Right lobe of liver (tissue), 6 donors: Measurements from ENCODE around the gene FBXL17. TPM values are rescaled to one million over a fixed set of nuclear protein-coding genes. Genes with fewer than 3 reads are reported as not detected.

Experiments used
- ATAC-seq, 4 donors: fragments of 200-7000 bp; cut with Tn5 transposase; one replicate each; pipeline ENCODE4 v1.9.1; 2020; ENCODE audit warnings: mild to moderate bottlenecking in 4 of 4, moderate library complexity in 4 of 4
- DNase-seq, 3 donors: peaks; one replicate each; pipeline ENCODE4 v3.0.0-alpha.2; 2020
- H3K27ac ChIP-seq, 3 donors: fragments of 200-600 bp; one replicate each; pipeline ENCODE4 v1.8.0; 2022
- H3K27me3 ChIP-seq, 2 donors: fragments of 200-600 bp; one replicate each; pipeline ENCODE4 v1.8.0; 2022
- H3K36me3 ChIP-seq, 4 donors: fragments of 200-600 bp; sonication (generic) in 1 of 4; one replicate each; pipeline versions ENCODE4 v1.5.1 to v1.8.0; 2017 to 2022; ENCODE audit warnings: control low read depth in 1 of 4
- H3K4me1 ChIP-seq, 4 donors: fragments of 200-600 bp; sonication (generic) in 1 of 4; one replicate each; pipeline versions ENCODE4 v1.5.1 to v1.8.0; 2017 to 2022; ENCODE audit warnings: control low read depth in 1 of 4
- H3K4me3 ChIP-seq, 3 donors: fragments of 200-600 bp; one replicate each; pipeline ENCODE4 v1.8.0; 2022
- H3K9me3 ChIP-seq, 4 donors: fragments of 200-600 bp; sonication (generic) in 1 of 4; one replicate each; pipeline versions ENCODE4 v1.5.1 to v1.8.0; 2017 to 2022; ENCODE audit warnings: control low read depth in 1 of 4
- CTCF ChIP-seq, 4 donors: fragments of 200-600 bp in 3 of 4; fragments of 450-650 bp in 1 of 4; IDR thresholded peaks; one replicate each; pipeline versions ENCODE4 v1.5.1 to v1.8.0; 2016 to 2022; ENCODE audit warnings: antibody characterized with exemption in 4 of 4, mild to moderate bottlenecking in 2 of 4
- POLR2A ChIP-seq: fragments of 450-650 bp; IDR thresholded peaks from one replicate; pipeline ENCODE4 v1.6.1; 2017; ENCODE audit warnings: antibody characterized with exemption, mild to moderate bottlenecking
- WGBS: methylation state at CpG from one replicate; pipeline ENCODE4 v1.1.6; 2018; ENCODE audit warnings: low coverage, low lambda C conversion rate; ENCODE audit not compliant: insufficient coverage; ENCODE audit errors: missing lambda C conversion rate; 5-methylcytosine and 5-hydroxymethylcytosine counted together
- intact Hi-C, 2 donors: fragments of 100-400 bp; cut with DNase I; formaldehyde crosslinking; loops; one replicate each; pipeline versions ENCODE4 v1.11.2 to v1.14.1; 2022
- total RNA-seq, 6 experiments: library from RNA; depleted of rRNA in 2 of 6; stranded (reverse); fragments of >200 nt in 2 of 6; fragmentation: NEBNext Ultra II Directional in 3 of 6; extraction: Animal tissue kit (Norgen Biotek cat#: 25700) in 3 of 6; gene quantifications; one replicate each; pipeline versions ENCODE4 v1.1.0 to v1.2.4, GENCODE V29; 2016 to 2023
- donor health status: DM: no; HTN: yes; CAD: no.
- donor health status: DM: no; HTN: no; CAD: no.
- donor health status: DM: no; HTN: no; CAD: no.
- donor health status: DM: no; HTN: yes; CAD: no.
- donor health status: DM: no; HTN: yes; CAD: no.

FBXL17 gene
- total RNA-seq, 6 experiments from 2014 or later: 7.7 to 10.6 (median 9.1) TPM

- WGBS: 38% methylated on average over 8 of the region's 8 CpGs
- ATAC-seq: peak; percentile 99 to 100 (median 100)
- Histone ChIP-seq H3K27ac (no peak overlapping the region), H3K27me3 (no peaks in the 10 kb centered on the region), H3K9me3 (no peaks in the 10 kb centered on the region), H3K36me3 (no peaks in the 10 kb centered on the region), H3K4me3 (no peak overlapping the region), H3K4me1 (peaks cover 0 to 13% (median 0%) of the 10 kb centered on the region in 4 donors)
- no peak for TF ChIP-seq POLR2A
- peak; percentile 86 to 97 (median 95) for TF ChIP-seq CTCF (IDR thresholded peaks at IDR 0.05)
- DNase-seq: peak; percentile 60 to 76 (median 60)
- intact Hi-C loops: no loop called here
These were observed 121.6 kb downstream of the FBXL17 start for GRCh38 chr5:108260117-108260857.

- no peaks in the 10 kb centered on the region for H3K9me3 ChIP-seq
- no peak for DNase-seq
These were observed 122.6 kb downstream of the FBXL17 start for GRCh38 chr5:108259306-108259705.

GRCh38 chr5:108257996-108258395 is 123.9 kb downstream of the FBXL17 start:
- TF ChIP-seq CTCF (IDR thresholded peaks at IDR 0.05) (no peak), POLR2A (no peak)
- WGBS: 90% methylated on average over 3 of the region's 3 CpGs
- no peak for ATAC-seq
- Histone ChIP-seq H3K27ac (no peak overlapping the region), H3K9me3 (no peaks in the 10 kb centered on the region), H3K4me1 (peaks cover 0 to 13% (median 0%) of the 10 kb centered on the region in 4 donors), H3K4me3 (no peak overlapping the region), H3K27me3 (no peaks in the 10 kb centered on the region), H3K36me3 (no peaks in the 10 kb centered on the region)
- intact Hi-C loops: no loop called here
- DNase-seq: no peak

More at GRCh38 chr5:108259306-108259705, 122.6 kb downstream of the FBXL17 start:
- ATAC-seq: peak in 3 of 4 donors; percentile 54 to 76 (median 69)
- intact Hi-C loops: no loop called here
- Histone ChIP-seq H3K27me3 (no peaks in the 10 kb centered on the region), H3K4me3 (no peak overlapping the region), H3K4me1 (peaks cover 0 to 13% (median 0%) of the 10 kb centered on the region in 4 donors), H3K27ac (no peak overlapping the region), H3K36me3 (no peaks in the 10 kb centered on the region)
- 50% methylated on average over 1 of the region's 1 CpG for WGBS
- no peak for TF ChIP-seq POLR2A
- TF ChIP-seq CTCF (IDR thresholded peaks at IDR 0.05): no peak

GRCh38 chr5:108255468-108255867 is 126.4 kb downstream of the FBXL17 start:
- Histone ChIP-seq H3K27ac (no peak overlapping the region), H3K4me1 (peaks cover 0 to 9% (median 0%) of the 10 kb centered on the region in 4 donors), H3K4me3 (no peak overlapping the region), H3K27me3 (no peaks in the 10 kb centered on the region), H3K36me3 (no peaks in the 10 kb centered on the region), H3K9me3 (no peaks in the 10 kb centered on the region)
- ATAC-seq (no peak), DNase-seq (no peak)
- WGBS: 75% methylated on average over 2 of the region's 2 CpGs
- TF ChIP-seq POLR2A (no peak), CTCF (IDR thresholded peaks at IDR 0.05) (no peak)
- intact Hi-C loops: no loop called here
